Keratinocyte (primary cell): Measurements from ENCODE around the gene HMGCS1. TPM values are rescaled to one million over a fixed set of nuclear protein-coding genes. Genes with fewer than 3 reads are reported as not detected.

Experiments used
- DNase-seq: peaks from one replicate; pipeline ENCODE4 v3.0.0-alpha.2; 2011; ENCODE audit warnings: low read depth, missing footprints, low spot score
- FAIRE-seq: peaks from 2 replicates; lab custom pipeline; 2011; peaks lifted over from hg19 to GRCh38; lab: Jason Lieb, UNC
- H2AFZ ChIP-seq: 2 replicates; pipeline ENCODE4 v1.6.0; 2012; ENCODE audit warnings: low read length, control low read depth, inconsistent platforms; ENCODE audit not compliant: control insufficient read depth
- H3K27ac ChIP-seq: 2 replicates; pipeline ENCODE4 v1.5.1; 2011; ENCODE audit warnings: low read length; ENCODE audit not compliant: control insufficient read depth, insufficient read depth
- H3K27me3 ChIP-seq: 3 replicates; pipeline ENCODE4 v1.6.0; 2011; ENCODE audit warnings: low read length; ENCODE audit not compliant: control insufficient read depth, insufficient read depth; ENCODE audit errors: extremely low read depth
- H3K36me3 ChIP-seq, 2 experiments: 2 replicates in 1 of 2; 3 replicates in 1 of 2; pipeline ENCODE4 v1.5.1; 2011; ENCODE audit warnings: low read length in 2 of 2, mild to moderate bottlenecking in 1 of 2; ENCODE audit not compliant: control insufficient read depth in 2 of 2, insufficient read depth in 2 of 2; ENCODE audit errors: extremely low read depth in 1 of 2
- H3K4me1 ChIP-seq: 3 replicates; pipeline ENCODE4 v1.5.1; 2011; ENCODE audit warnings: low read length; ENCODE audit not compliant: control insufficient read depth, insufficient read depth; ENCODE audit errors: extremely low read depth
- H3K4me2 ChIP-seq: 3 replicates; pipeline ENCODE4 v1.6.0; 2011; ENCODE audit warnings: low read depth, low read length; ENCODE audit not compliant: control insufficient read depth, insufficient read depth; ENCODE audit errors: extremely low read depth
- H3K4me3 ChIP-seq, 3 experiments: fragments of 200-600 bp in 1 of 3; sonication (generic) in 1 of 3; 2 replicates in 2 of 3; 3 replicates in 1 of 3; pipeline ENCODE4 v1.5.1; 2011 to 2016; ENCODE audit warnings: low read length in 3 of 3, mild to moderate bottlenecking in 3 of 3, control low read depth in 2 of 3, inconsistent platforms in 1 of 3, low read depth in 1 of 3, mixed read lengths in 1 of 3, mixed run types in 1 of 3, moderate library complexity in 1 of 3; ENCODE audit not compliant: control insufficient read depth in 2 of 3, insufficient read depth in 2 of 3; ENCODE audit errors: extremely low read depth in 1 of 3
- H3K79me2 ChIP-seq: 2 replicates; pipeline ENCODE4 v1.6.0; 2012; ENCODE audit warnings: low read length; ENCODE audit not compliant: control insufficient read depth, insufficient read depth
- H3K9ac ChIP-seq: 3 replicates; pipeline ENCODE4 v1.6.0; 2011; ENCODE audit warnings: low read length; ENCODE audit not compliant: control insufficient read depth, insufficient read depth; ENCODE audit errors: extremely low read depth
- H3K9me1 ChIP-seq: 3 replicates; pipeline ENCODE4 v1.6.0; 2011; ENCODE audit warnings: low read length; ENCODE audit not compliant: control insufficient read depth, insufficient read depth; ENCODE audit errors: extremely low read depth
- H3K9me3 ChIP-seq: 2 replicates; pipeline ENCODE4 v1.5.1; 2012; ENCODE audit warnings: low read depth, low read length; ENCODE audit not compliant: control insufficient read depth
- H4K20me1 ChIP-seq: 3 replicates; pipeline ENCODE4 v1.6.0; 2011; ENCODE audit warnings: low read length; ENCODE audit not compliant: control insufficient read depth, insufficient read depth; ENCODE audit errors: extremely low read depth
- EZH2 ChIP-seq: IDR thresholded peaks from one replicate; pipeline ENCODE4 v1.6.1; 2012; ENCODE audit warnings: inconsistent platforms, mild to moderate bottlenecking, low read length, moderate library complexity
- dilution Hi-C: fragments of 300-500 bp; cut with MboI; formaldehyde crosslinking; loops from one replicate; pipeline ENCODE4 v1.7.0; 2020; ENCODE audit warnings: low sequenced_read_pairs; ENCODE audit not compliant: extremely low pct_ligation_motif_present
- polyA plus RNA-seq, 5 experiments: library from polyadenylated mRNA; depleted of rRNA in 3 of 5; stranded (reverse) in 3 of 5; stranded (forward) in 1 of 5; unstranded in 1 of 5; fragments of >200 nt; gene quantifications; 1 replicate in 1 of 5; 2 replicates in 3 of 5; 3 replicates in 1 of 5; pipeline versions ENCODE4 v1.2.1 to v1.2.3, GENCODE V29; 2011 to 2012; ENCODE audit warnings: missing spikeins in 2 of 5, low read depth in 1 of 5, low replicate concordance in 1 of 5
- TF ChIP-seq, protein P1 (sequence below), 3 experiments: IDR thresholded peaks in 1 of 3; conservative IDR thresholded peaks in 1 of 3; optimal IDR thresholded peaks in 1 of 3; 2 replicates in 2 of 3; 3 replicates in 1 of 3; pipeline versions ENCODE3 to v1.5.1; 2011; ENCODE audit warnings: low read length in 3 of 3, mild to moderate bottlenecking in 3 of 3, moderate library complexity in 2 of 3, control low read depth in 1 of 3, inconsistent platforms in 1 of 3; ENCODE audit not compliant: insufficient read depth in 2 of 3; ENCODE audit errors: extremely low read depth in 1 of 3

Gene HMGCS1
- polyA plus RNA-seq, 1 donor (not counting 4 experiments of a cell fraction or from before 2014, with no cell fraction given), result 512 TPM

GRCh38 chr5:43242196-43242595, 71.0 kb downstream of the HMGCS1 start:
- H3K9me1 ChIP-seq, result no peaks in the 10 kb centered on the region

More at GRCh38 chr5:43242196-43242595, 71.0 kb downstream of the HMGCS1 start:
- Histone ChIP-seq H3K27me3 (no peaks in the 10 kb centered on the region), H3K36me3 (no peaks in the 10 kb centered on the region), H2AFZ (no peak overlapping the region), H3K79me2 (no peaks in the 10 kb centered on the region), H4K20me1 (no peaks in the 10 kb centered on the region), H3K9ac (no peak overlapping the region), H3K27ac (no peak overlapping the region), H3K4me3 (no peak overlapping the region), H3K9me3 (no peaks in the 10 kb centered on the region), H3K4me2 (no peak overlapping the region), H3K4me1 (no peaks in the 10 kb centered on the region)
- FAIRE-seq, result no peak
- TF ChIP-seq, protein P1, sequence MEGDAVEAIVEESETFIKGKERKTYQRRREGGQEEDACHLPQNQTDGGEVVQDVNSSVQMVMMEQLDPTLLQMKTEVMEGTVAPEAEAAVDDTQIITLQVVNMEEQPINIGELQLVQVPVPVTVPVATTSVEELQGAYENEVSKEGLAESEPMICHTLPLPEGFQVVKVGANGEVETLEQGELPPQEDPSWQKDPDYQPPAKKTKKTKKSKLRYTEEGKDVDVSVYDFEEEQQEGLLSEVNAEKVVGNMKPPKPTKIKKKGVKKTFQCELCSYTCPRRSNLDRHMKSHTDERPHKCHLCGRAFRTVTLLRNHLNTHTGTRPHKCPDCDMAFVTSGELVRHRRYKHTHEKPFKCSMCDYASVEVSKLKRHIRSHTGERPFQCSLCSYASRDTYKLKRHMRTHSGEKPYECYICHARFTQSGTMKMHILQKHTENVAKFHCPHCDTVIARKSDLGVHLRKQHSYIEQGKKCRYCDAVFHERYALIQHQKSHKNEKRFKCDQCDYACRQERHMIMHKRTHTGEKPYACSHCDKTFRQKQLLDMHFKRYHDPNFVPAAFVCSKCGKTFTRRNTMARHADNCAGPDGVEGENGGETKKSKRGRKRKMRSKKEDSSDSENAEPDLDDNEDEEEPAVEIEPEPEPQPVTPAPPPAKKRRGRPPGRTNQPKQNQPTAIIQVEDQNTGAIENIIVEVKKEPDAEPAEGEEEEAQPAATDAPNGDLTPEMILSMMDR (optimal IDR thresholded peaks at IDR 0.05 in 1 of 3, IDR thresholded peaks at IDR 0.05 in 1 of 3, conservative IDR thresholded peaks at IDR 0.05 in 1 of 3; ENCODE audit: extremely low read depth in 1 of 3, insufficient read depth in 2 of 3, low read length in 3 of 3), result no peak
- TF ChIP-seq EZH2, result no peak
- dilution Hi-C loops, result no loop called here
- DNase-seq, result no peak

Other genes with a start within 250 kb of the HMGCS1 start
- 26.7 to 42.2 TPM (median 32.4 TPM) in 3 replicates for gene ZNF131, start 192.5 kb downstream of the HMGCS1 start, polyA plus RNA-seq
- 0.07 to 0.21 TPM (median 0.07 TPM) in 3 replicates for gene NIM1K, start 121.2 kb downstream of the HMGCS1 start, polyA plus RNA-seq
- gene CCL28, start 99.0 kb upstream of the HMGCS1 start, polyA plus RNA-seq, result 1.5 to 2.2 TPM (median 1.9 TPM) in 3 replicates
- 14.8 to 30.7 TPM (median 29.3 TPM) in 3 replicates for gene TMEM267, start 170.5 kb upstream of the HMGCS1 start, polyA plus RNA-seq
- 2.6 to 5.8 TPM (median 2.7 TPM) in 3 replicates for gene C5orf34, start 201.7 kb upstream of the HMGCS1 start, polyA plus RNA-seq
- gene PAIP1, start 243.7 kb upstream of the HMGCS1 start, polyA plus RNA-seq, result 84.0 to 115 TPM (median 102 TPM) in 3 replicates